ENCODE results near the gene TK2.

The TK2 gene

GRCh38 chr16:66541388-66542355 lies 8.2 kb downstream of the TK2 start:
- Histone ChIP-seq H3K9ac (ENCODE audit: low read length) (no peak overlapping the region), H3F3A (ENCODE audit: insufficient read depth) (no peaks in the 10 kb centered on the region), H3K4me2 (ENCODE audit: low read depth, low read length, poor library complexity, severe bottlenecking) (no peak overlapping the region), H3K9me2 (replicated peaks; ENCODE audit: insufficient read depth, low read length) (no peaks in the 10 kb centered on the region), H2AFZ (ENCODE audit: low read depth, low read length, severe bottlenecking) (no peak overlapping the region), H3K79me2 (ENCODE audit: insufficient read depth, low read length) (no peaks in the 10 kb centered on the region), H3K4me3 (ENCODE audit: insufficient read depth, low read length, poor library complexity, severe bottlenecking) (no peak overlapping the region), H3K9me3 (ENCODE audit: insufficient read depth, low read length) (no peaks in the 10 kb centered on the region), H3K27me3 (ENCODE audit: low read length) (no peaks in the 10 kb centered on the region), H3K27ac (ENCODE audit: low read depth, low read length) (no peak overlapping the region), H3K36me3 (ENCODE audit: low read length) (no peaks in the 10 kb centered on the region), H4K20me1 (ENCODE audit: low read depth, low read length) (no peaks in the 10 kb centered on the region)
- TF ChIP-seq, protein P1, sequence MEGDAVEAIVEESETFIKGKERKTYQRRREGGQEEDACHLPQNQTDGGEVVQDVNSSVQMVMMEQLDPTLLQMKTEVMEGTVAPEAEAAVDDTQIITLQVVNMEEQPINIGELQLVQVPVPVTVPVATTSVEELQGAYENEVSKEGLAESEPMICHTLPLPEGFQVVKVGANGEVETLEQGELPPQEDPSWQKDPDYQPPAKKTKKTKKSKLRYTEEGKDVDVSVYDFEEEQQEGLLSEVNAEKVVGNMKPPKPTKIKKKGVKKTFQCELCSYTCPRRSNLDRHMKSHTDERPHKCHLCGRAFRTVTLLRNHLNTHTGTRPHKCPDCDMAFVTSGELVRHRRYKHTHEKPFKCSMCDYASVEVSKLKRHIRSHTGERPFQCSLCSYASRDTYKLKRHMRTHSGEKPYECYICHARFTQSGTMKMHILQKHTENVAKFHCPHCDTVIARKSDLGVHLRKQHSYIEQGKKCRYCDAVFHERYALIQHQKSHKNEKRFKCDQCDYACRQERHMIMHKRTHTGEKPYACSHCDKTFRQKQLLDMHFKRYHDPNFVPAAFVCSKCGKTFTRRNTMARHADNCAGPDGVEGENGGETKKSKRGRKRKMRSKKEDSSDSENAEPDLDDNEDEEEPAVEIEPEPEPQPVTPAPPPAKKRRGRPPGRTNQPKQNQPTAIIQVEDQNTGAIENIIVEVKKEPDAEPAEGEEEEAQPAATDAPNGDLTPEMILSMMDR (IDR thresholded peaks at IDR 0.05; ENCODE audit: insufficient read depth, low read length, poor library complexity, severe bottlenecking): no peak
- no peak for TF ChIP-seq EZH2phosphoT487 (conservative IDR thresholded peaks at IDR 0.05; ENCODE audit: low read length)

DNA sequence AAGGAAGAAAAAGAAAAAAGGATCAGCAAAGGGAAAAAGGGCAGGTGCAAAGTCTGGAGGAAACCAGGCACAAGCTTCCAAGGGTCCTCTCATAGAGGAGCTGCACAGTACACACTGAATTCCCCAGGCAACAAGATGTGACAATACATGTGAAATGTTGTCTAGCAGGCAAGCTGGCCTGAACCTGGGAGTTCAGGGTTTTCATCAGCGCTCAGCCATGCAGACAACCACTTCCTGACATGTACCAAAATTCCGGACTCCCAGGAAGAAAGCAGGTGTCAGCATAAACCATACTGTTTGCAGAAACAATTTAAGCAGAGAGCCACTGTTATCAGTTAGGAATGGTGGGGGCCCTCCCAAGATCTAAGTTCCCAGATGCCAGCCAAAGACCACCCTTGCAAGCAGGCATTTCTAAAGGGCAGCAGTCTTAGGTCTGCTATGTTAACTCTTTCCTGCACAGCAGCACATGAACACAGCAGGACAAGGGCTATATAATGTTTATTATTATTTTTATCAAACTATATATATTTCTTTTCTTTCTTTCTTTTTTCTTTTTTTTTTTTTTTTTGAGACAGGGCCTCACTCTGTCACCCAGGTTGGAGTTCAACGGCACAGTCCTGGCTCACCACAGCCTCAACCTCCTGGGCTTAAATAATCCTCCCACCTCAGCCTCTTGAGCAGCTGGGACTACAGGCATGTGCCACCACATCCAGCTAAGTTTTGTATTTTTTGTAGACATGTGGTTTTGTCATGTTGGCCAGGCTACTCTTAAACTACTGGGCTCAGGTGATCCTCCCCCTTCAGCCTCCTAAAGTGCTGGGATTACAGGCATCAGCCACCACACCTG lies 10.1 kb downstream of the TK2 start:
- H4K20me1 ChIP-seq (ENCODE audit: low read depth, low read length): no peaks in the 10 kb centered on the region
- H3K36me3 ChIP-seq (ENCODE audit: low read length): no peaks in the 10 kb centered on the region
- H2AFZ ChIP-seq (ENCODE audit: low read depth, low read length, severe bottlenecking): no peak overlapping the region
- H3K27me3 ChIP-seq (ENCODE audit: low read length): no peaks in the 10 kb centered on the region
- no peaks in the 10 kb centered on the region for H3F3A ChIP-seq (ENCODE audit: insufficient read depth)
- TF ChIP-seq EZH2phosphoT487 (conservative IDR thresholded peaks at IDR 0.05; ENCODE audit: low read length): no peak
- TF ChIP-seq, protein P1 (IDR thresholded peaks at IDR 0.05; ENCODE audit: insufficient read depth, low read length, poor library complexity, severe bottlenecking): no peak
- H3K79me2 ChIP-seq (ENCODE audit: insufficient read depth, low read length): no peaks in the 10 kb centered on the region
- no peak overlapping the region for H3K27ac ChIP-seq (ENCODE audit: low read depth, low read length)
- no peaks in the 10 kb centered on the region for H3K9me2 ChIP-seq (replicated peaks; ENCODE audit: insufficient read depth, low read length)
- no peak overlapping the region for H3K4me3 ChIP-seq (ENCODE audit: insufficient read depth, low read length, poor library complexity, severe bottlenecking)
- no peak overlapping the region for H3K9ac ChIP-seq (ENCODE audit: low read length)
- H3K9me3 ChIP-seq (ENCODE audit: insufficient read depth, low read length): no peaks in the 10 kb centered on the region
- peak overlapping the region; percentile 26 for H3K4me2 ChIP-seq (ENCODE audit: low read depth, low read length, poor library complexity, severe bottlenecking)

- Histone ChIP-seq H3K9ac (ENCODE audit: low read length) (no peak overlapping the region), H3K27me3 (ENCODE audit: low read length) (no peaks in the 10 kb centered on the region), H3F3A (ENCODE audit: insufficient read depth) (no peaks in the 10 kb centered on the region), H3K9me2 (replicated peaks; ENCODE audit: insufficient read depth, low read length) (no peaks in the 10 kb centered on the region), H4K20me1 (ENCODE audit: low read depth, low read length) (no peaks in the 10 kb centered on the region), H2AFZ (ENCODE audit: low read depth, low read length, severe bottlenecking) (no peak overlapping the region), H3K4me2 (ENCODE audit: low read depth, low read length, poor library complexity, severe bottlenecking) (no peak overlapping the region), H3K36me3 (ENCODE audit: low read length) (no peaks in the 10 kb centered on the region), H3K4me3 (ENCODE audit: insufficient read depth, low read length, poor library complexity, severe bottlenecking) (no peak overlapping the region), H3K79me2 (ENCODE audit: insufficient read depth, low read length) (no peaks in the 10 kb centered on the region), H3K9me3 (ENCODE audit: insufficient read depth, low read length) (no peaks in the 10 kb centered on the region), H3K27ac (ENCODE audit: low read depth, low read length) (no peak overlapping the region)
- TF ChIP-seq, protein P1 (IDR thresholded peaks at IDR 0.05; ENCODE audit: insufficient read depth, low read length, poor library complexity, severe bottlenecking): no peak
- TF ChIP-seq EZH2phosphoT487 (conservative IDR thresholded peaks at IDR 0.05; ENCODE audit: low read length): no peak
Observed at GRCh38 chr16:66538910-66539309, 11.0 kb downstream of the TK2 start.
